Activated naive CD4-positive, alpha-beta T cell treated with anti-CD3 and anti-CD28 coated beads, Interleukin-2, amount 50 U/mL, for 16 hours (primary cell): Measurements from ENCODE around the gene SOX12.
"Not testable (repeated sequence)": the region's sequence is repeated elsewhere in the genome, so short reads cannot be mapped to it uniquely, and the experiment has no call there.

ENCODE experiments used
- DNase-seq: peaks from one replicate; pipeline ENCODE4 v3.0.0-alpha.2; 2020

The SOX12 gene

GRCh38 chr20:364905-365794 lies 39.8 kb downstream of the SOX12 start:
- no peak for DNase-seq

DNA sequence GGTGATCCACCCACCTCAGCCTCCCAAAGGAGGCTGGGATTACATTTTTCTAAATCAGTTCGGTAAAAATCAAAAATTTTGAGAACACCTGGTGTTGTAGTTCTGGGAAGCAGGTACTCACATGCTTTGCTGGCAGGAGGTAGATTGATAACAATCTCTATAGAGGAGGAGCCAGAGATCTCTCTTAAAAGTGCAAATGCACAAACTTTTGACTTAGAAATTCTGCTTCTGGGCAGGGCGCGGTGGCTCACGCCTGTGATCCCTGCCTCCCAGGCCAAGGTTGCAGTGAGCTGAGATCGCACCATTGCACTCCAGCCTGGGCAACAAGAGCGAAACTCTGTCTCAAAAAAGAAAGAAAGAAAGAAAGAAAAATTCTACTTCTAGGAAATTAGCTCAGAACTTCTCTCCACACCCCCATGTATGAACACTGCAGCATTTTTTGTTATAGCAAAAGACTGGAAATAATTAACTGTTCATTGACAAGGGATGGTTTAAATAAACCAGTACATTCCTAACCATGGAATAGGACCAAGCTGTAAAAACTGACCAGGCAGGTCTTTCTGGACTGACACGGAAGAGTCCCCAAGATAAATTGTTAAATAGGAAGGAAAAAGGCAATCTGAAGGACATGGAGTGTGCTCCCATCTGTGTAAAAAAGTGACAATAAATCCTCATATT lies 40.8 kb downstream of the SOX12 start:
- DNase-seq: no peak

DNA sequence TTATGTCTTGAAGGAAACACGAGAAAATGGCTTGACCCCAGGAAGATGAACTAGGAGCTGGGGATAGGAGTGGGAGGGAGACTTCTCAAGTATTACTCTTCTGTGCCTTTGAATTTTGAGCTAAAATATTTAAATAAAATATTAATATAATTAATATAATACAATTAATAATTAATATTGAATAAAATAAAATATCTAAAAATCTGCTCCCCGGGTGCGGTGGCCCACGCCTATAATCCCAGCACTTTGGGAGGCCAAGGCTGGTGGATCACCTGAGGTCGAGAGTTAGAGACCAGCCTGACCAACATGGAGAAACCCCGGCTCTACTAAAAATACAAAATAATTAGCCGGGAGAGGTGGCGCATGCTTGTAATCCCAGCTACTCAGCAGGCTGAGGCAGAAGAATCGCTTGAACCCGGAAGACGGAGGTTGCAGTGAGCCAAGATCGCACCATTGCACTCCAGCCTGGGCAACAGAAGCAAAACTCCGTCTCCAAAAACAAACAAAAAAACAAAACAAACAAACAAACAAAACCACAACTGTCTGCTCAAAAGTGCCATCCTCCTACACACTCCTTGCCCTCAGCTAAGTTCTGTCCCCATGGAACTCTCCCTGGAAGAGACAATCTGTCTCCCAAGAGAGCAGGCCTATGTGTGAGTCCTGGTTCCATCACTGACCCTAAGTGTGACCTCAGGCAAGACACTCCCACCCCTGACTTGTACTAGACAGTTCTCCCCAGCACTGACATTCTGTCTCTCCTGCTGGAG lies 41.5 kb downstream of the SOX12 start:
- DNase-seq: no peak

DNA sequence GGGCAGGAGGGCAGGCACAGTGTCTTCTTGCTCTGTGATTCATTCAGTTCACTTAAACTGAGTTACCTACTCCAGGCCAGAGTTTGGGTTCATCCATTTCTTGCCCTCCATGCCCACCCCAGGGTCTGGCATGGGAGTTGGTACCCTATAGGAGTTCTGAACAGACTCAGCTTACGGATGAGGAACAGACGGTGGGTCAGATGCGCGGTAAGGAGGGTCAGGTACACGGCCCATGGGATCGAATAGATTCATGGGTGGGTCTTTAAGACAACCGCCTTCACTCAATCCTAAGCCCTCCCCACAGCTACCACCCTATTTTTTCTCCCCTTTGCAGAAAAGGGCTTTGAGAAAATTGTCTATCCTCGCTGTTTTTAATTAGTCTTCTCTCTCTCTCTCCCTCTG lies 42.1 kb downstream of the SOX12 start:
- no peak for DNase-seq

DNA sequence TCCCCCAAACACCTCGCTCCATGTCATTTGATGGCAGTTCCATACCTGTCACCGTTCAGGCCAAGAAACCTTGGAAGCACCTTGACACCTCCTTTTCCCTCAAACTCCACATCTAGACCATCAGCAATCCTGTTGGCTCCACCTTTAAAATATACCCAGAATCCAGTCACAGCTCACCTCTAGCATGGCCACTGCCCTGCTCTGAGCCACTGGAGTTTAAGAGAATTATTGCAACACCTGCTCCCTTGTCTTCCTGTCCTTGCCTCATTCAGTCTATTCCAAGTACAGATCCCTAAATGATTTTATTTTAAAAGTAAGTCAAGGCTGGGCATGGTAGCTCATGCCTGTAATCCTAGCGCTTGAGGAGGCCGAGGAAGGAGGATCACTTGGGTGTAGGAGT lies 43.6 kb downstream of the SOX12 start:
- no peak for DNase-seq

DNA sequence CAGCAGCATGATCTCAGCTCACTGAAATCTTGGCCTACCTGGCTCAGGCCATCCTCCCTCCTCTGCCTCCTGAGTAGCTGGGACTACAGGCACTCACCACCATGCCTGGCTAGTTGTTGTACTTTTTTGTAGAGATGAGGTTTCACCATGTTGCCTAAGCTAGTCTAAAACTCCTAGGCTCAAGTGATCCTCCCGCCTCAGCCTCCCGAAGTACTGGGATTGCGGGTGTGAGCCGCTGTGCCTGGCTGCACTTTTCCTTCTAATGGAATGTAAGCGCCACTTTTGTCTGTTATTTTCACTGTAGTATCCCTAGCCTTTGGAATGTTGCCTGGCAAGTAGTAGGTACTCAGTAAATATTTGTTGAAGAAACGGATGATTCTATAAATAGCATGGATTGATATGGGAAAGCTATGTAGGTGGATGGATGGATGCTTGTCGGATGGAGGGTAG lies 44.8 kb downstream of the SOX12 start:
- DNase-seq: no peak

DNA sequence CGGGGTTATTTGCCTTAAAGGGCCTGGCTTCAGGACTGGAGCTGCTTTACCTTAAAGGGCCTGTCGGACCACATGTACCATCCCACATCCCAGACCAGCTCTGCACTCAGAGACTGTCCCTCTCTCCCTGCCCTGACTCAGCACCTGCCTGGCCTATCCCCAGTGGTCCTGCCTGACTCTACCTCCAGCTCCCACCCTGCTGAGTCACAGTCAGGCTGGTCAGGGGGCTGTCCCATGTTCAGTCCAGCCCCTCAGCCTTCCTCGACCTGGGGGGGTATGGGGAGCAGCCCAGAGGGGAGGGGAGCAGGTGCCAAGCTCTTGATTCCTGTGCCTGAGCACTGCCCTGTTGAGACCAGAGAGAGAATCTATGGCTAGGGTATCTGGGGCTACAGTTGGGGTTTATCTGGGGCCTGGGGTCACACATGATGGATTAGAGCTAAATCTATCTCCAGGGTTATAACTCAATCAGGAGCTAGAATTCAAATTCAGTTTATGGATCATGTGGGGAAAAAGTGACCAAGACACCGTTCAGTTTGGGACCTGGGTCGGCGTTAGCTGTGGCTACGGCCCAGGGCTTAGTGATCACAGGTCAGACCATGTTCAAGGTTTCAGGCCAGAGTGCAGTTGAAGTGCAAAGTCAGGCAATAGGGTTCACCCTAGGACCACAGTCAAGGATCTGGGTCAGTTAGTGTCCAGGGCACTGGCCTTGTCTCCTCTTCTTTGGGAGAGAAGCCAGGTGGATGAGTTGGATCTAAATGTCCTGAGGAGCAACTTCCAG lies 45.8 kb downstream of the SOX12 start:
- DNase-seq: no peak

DNA sequence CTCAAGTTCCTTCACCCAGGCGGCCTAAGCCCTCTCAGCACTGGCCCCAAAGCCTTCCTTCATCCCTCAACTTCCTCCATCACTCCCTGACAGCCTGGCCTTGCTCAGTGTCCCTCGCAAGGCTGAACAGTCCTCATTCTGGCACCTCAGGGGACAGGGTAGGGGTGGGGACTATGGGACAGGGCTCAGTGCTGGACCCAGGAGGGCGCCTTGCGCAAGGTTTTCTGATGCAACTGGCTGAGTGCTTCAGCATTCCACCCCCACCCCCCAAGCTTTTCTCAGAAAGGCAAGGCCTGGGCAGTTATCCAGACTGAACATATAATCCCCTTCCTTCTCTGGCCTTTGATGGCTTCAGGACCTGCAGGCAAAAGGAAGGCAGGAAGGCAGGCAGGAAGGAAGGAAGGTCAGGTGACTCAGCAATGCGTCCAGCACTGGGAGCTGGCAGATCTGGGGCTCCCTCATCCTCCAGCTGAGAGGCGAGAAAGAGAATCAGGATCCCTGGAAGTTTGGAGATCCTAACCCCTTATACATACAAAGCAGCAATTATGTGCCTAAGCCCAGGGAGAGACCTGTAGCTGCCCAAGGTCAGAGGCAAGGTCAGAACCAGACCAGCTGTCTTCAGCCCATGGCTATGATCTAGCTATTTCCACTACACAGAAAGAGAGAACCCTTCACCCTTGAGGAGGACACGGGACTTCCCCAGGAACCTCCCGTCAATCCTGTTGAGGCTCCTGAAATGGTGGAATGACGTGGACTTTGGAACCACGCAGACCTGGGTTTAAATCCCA lies 46.6 kb downstream of the SOX12 start:
- DNase-seq: no peak

GRCh38 chr20:372543-373082 lies 47.3 kb downstream of the SOX12 start:
- not testable (repeated sequence) for DNase-seq

GRCh38 chr20:373171-373890 lies 48.0 kb downstream of the SOX12 start:
- DNase-seq: no peak

DNA sequence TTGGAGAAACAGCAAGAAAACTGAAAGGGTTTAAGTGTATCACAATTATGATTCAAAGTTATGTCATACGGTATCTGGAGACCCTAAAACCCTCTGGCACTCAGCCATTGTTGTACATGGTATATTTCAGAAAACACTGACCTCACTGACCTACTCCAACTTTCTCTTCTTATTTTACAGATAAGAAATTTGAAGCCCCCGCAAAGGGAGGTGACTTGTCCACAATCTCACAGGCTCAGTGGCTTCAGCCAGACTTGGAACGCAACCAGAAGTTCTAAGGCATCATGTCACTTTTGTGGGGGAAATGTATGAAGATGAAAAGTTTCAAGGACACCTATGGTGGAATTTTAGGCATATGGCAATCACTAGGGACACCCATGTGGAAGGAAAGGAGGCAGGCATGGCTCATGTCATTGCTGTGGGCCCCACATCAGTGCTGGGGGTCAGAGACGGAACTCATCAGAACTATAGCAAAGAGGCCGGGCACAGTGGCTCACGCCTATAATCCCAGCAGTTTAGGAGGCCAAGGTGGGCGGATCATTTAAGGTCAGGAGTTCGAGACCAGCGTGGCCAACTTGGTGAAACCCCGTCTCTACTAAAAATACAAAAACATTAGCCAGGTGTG lies 50.0 kb downstream of the SOX12 start:
- DNase-seq: no peak

DNA sequence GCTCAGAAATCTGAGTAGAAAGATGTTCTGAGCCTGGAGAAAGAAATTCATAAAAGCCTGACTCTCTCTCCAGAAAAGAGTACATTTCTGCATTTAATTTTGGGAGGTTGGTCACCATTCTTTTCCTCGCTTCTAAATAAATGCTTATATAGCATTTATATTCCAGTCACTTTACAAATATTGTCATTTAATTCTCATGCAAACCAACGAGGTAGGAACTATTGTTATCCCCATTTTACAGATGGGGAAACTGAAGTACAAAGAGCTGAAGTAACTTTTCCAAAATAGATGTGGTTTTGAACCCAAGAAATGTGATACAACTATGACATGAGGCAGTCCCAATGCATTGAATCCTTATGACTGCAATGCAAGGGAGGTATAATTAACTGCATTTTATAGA lies 50.7 kb downstream of the SOX12 start:
- no peak for DNase-seq

- DNase-seq: no peak
Measured at GRCh38 chr20:376750-377149, 51.4 kb downstream of the SOX12 start.

DNA sequence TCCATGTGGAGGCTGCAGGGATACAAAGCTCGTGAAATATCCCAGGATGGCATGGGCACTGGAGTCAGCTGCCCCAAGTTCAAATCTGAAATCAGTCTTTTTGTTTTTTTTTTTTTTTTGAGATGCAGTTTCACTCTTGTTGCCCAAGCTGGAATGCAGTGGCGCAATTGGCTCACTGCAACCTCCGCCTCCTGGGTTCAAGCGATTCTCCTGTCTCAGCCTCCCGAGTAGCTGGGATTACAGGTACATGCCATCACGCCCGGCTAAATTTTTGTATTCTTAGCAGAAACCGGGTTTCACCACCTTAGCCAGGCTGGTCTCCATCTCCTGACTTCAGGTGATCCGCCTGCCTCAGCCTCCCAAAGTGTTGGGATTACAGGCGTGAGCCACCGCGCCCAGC lies 52.2 kb downstream of the SOX12 start:
- DNase-seq: not testable (repeated sequence)

DNA sequence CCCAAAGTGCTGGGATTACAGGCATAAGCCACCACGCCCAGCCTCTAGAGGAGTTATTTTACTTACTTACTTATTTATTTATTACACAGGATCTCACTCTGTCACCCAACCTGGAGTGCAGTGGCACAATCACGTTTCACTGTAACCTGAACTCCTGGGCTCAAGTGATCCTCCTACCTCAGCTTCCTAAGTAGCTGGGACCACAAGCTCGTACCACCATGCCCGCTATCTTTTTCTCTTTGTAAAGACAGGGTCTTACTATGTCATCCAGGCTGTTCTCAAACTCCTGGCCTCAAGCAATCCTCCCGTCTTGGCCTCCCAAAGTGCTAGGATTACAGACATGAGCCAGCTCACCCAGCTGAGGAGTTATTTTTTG lies 53.6 kb downstream of the SOX12 start:
- no peak for DNase-seq
